A549 (cell line): ENCODE measurements around the gene LRRC4C. TPM values are rescaled to one million over a fixed set of nuclear protein-coding genes. Genes with fewer than 3 reads are reported as not detected.

ENCODE experiments used
- ATAC-seq, 2 experiments: fragments of 200-7000 bp in 1 of 2; fragments of >200 bp in 1 of 2; cut with Nextera tagmentation in 1 of 2; cut with Tn5 transposase in 1 of 2; 3 replicates each; pipeline versions ENCODE4 v1.8.0 to v1.9.1; 2018 to 2020; ENCODE audit warnings: mild to moderate bottlenecking in 1 of 2, moderate library complexity in 1 of 2
- CTCF ChIA-PET: fragments of 300-600 bp; sonication (Branson Sonifier 250); formaldehyde crosslinking; extraction: SDS; loops from one replicate; lab custom pipeline; 2021; ENCODE audit warnings: antibody characterized with exemption, inconsistent platforms; lab: Yijun Ruan, JAX
- POLR2A ChIA-PET: fragments of 350-600 bp; formaldehyde crosslinking; extraction: SDS; loops from one replicate; lab custom pipeline; 2021; ENCODE audit warnings: antibody characterized with exemption, inconsistent platforms; lab: Yijun Ruan, JAX
- DNase-seq, 2 experiments: peaks; one replicate each; pipeline versions ENCODE4 v3.0.0 to v3.0.0-alpha.2; 2011 to 2016; ENCODE audit warnings: low read depth in 1 of 2, low spot score in 1 of 2
- FAIRE-seq: peaks from 2 replicates; lab custom pipeline; 2011; peaks lifted over from hg19 to GRCh38; lab: Jason Lieb, UNC
- H3K27ac ChIP-seq, 2 experiments: fragments of >200 bp; sonication (Bioruptor Twin); formaldehyde crosslinking; 3 replicates each; pipeline ENCODE4 v1.5.1; 2016 to 2017
- H3K4me1 ChIP-seq: fragments of >200 bp; sonication (Bioruptor Twin); formaldehyde crosslinking; 3 replicates; pipeline ENCODE4 v1.6.1; 2016
- H3K4me2 ChIP-seq: fragments of >200 bp; sonication (Bioruptor Twin); formaldehyde crosslinking; 3 replicates; pipeline ENCODE4 v1.6.1; 2016
- H3K4me3 ChIP-seq: fragments of >200 bp; sonication (Bioruptor Twin); formaldehyde crosslinking; 3 replicates; pipeline ENCODE4 v1.5.1; 2016
- H3K9me3 ChIP-seq: fragments of >200 bp; sonication (Bioruptor Twin); formaldehyde crosslinking; 3 replicates; pipeline ENCODE4 v1.6.1; 2016
- CBX8 ChIP-seq: fragments of 200-600 bp; sonication (generic); IDR thresholded peaks from 2 replicates; pipeline ENCODE4 v1.6.1; 2016
- CTCF ChIP-seq: fragments of >200 bp; sonication (Bioruptor Twin); formaldehyde crosslinking; IDR thresholded peaks from 3 replicates; pipeline ENCODE4 v1.5.1; 2016
- EHF ChIP-seq: fragments of 250-450 bp; sonication (Bioruptor Pico); IDR thresholded peaks from 2 replicates; pipeline ENCODE4 v1.5.0; 2020; ENCODE audit warnings: mild to moderate bottlenecking
- EHMT2 ChIP-seq: fragments of 200-600 bp; sonication (generic); IDR thresholded peaks from 2 replicates; pipeline ENCODE4 v1.6.1; 2016; ENCODE audit warnings: antibody characterized with exemption, low read depth, mild to moderate bottlenecking, moderate library complexity
- EP300 ChIP-seq, 2 experiments: fragments of >200 bp; sonication (Bioruptor Twin); formaldehyde crosslinking; IDR thresholded peaks; 2 replicates in 1 of 2; 3 replicates in 1 of 2; pipeline ENCODE4 v1.6.1; 2016 to 2017
- FOSL2 ChIP-seq, 2 experiments: fragments of 450-650 bp in 1 of 2; fragments of >200 bp in 1 of 2; sonication (Bioruptor Twin) in 1 of 2; formaldehyde crosslinking; IDR thresholded peaks; 2 replicates each; pipeline versions ENCODE4 v1.5.0 to v1.6.1; 2016 to 2020; ENCODE audit warnings: mild to moderate bottlenecking in 1 of 2, moderate library complexity in 1 of 2
- HES2 ChIP-seq: fragments of >200 bp; sonication (Bioruptor Twin); formaldehyde crosslinking; IDR thresholded peaks from 2 replicates; pipeline ENCODE4 v1.6.1; 2016
- HOXB13 ChIP-seq: fragments of 250-450 bp; sonication (Bioruptor Pico); IDR thresholded peaks from 2 replicates; pipeline ENCODE4 v1.5.0; 2020; ENCODE audit warnings: low read depth, mild to moderate bottlenecking, moderate library complexity
- JUN ChIP-seq, 2 experiments: fragments of >200 bp; sonication (Bioruptor Twin); formaldehyde crosslinking; IDR thresholded peaks; 2 replicates in 1 of 2; 3 replicates in 1 of 2; pipeline ENCODE4 v1.6.1; 2016 to 2017
- MAFK ChIP-seq: fragments of 450-650 bp; IDR thresholded peaks from 2 replicates; pipeline ENCODE4 v1.6.1; 2014; ENCODE audit not compliant: partially characterized antibody
- MYC ChIP-seq: IDR thresholded peaks from 2 replicates; pipeline ENCODE4 v1.6.1; 2012; ENCODE audit warnings: mild to moderate bottlenecking, inconsistent platforms, low read length, improper control_type of control experiment, borderline replicate concordance
- NR3C1 ChIP-seq: fragments of >200 bp; sonication (Bioruptor Twin); formaldehyde crosslinking; IDR thresholded peaks from 3 replicates; pipeline ENCODE4 v1.6.1; 2017
- RARB ChIP-seq: fragments of 250-450 bp; sonication (Bioruptor Pico); IDR thresholded peaks from 2 replicates; pipeline ENCODE4 v1.8.0; 2021; ENCODE audit warnings: mild to moderate bottlenecking, moderate library complexity
- RFX5 ChIP-seq: fragments of 450-650 bp; IDR thresholded peaks from 2 replicates; pipeline ENCODE4 v1.7.1; 2014; ENCODE audit warnings: antibody characterized with exemption, mild to moderate bottlenecking, moderate library complexity
- RNF2 ChIP-seq: fragments of 200-600 bp; sonication (generic); IDR thresholded peaks from 2 replicates; pipeline ENCODE4 v1.6.1; 2016; ENCODE audit warnings: low read depth, mild to moderate bottlenecking, antibody characterized with exemption, moderate library complexity, borderline replicate concordance
- SMC3 ChIP-seq: fragments of >200 bp; sonication (Bioruptor Twin); formaldehyde crosslinking; IDR thresholded peaks from 3 replicates; pipeline ENCODE4 v1.6.1; 2018; ENCODE audit warnings: inconsistent platforms
- TFCP2L1 ChIP-seq: fragments of 250-450 bp; sonication (Bioruptor Pico); IDR thresholded peaks from 2 replicates; pipeline ENCODE4 v1.5.0; 2021; ENCODE audit warnings: mild to moderate bottlenecking
- ZC3H11A ChIP-seq: fragments of 450-650 bp; IDR thresholded peaks from 2 replicates; pipeline ENCODE4 v1.6.1; 2014; ENCODE audit warnings: antibody characterized with exemption, mild to moderate bottlenecking
- ZNF302 ChIP-seq: fragments of 250-450 bp; sonication (Bioruptor Pico); IDR thresholded peaks from 2 replicates; pipeline ENCODE4 v1.9.0; 2021; ENCODE audit warnings: inconsistent platforms, mild to moderate bottlenecking, moderate library complexity
- WGBS: methylation state at CpG from one replicate; pipeline ENCODE4 v1.1.6; 2017; ENCODE audit errors: missing lambda C conversion rate; 5-methylcytosine and 5-hydroxymethylcytosine counted together
- polyA plus RNA-seq, 4 experiments: library from polyadenylated mRNA; depleted of rRNA in 3 of 4; stranded (reverse); fragments of >200 nt; fragmentation: RNase III in 1 of 4; extraction: RNeasy Plus Mini Kit Qiagen cat#74134 plus additional on column Dnase treatment in 1 of 4; gene quantifications; 2 replicates in 3 of 4; 3 replicates in 1 of 4; pipeline ENCODE4 v1.2.3, GENCODE V29; 2011 to 2017
- TF ChIP-seq, protein P1 (sequence below): IDR thresholded peaks from 2 replicates; pipeline ENCODE4 v1.6.1; 2012
- TF ChIP-seq, protein P2 (sequence below): IDR thresholded peaks from 2 replicates; pipeline ENCODE4 v1.6.1; 2012

The LRRC4C gene
- polyA plus RNA-seq, 2 of the 4 experiments (the other 2 are of a cell fraction) = not detected

DNA sequence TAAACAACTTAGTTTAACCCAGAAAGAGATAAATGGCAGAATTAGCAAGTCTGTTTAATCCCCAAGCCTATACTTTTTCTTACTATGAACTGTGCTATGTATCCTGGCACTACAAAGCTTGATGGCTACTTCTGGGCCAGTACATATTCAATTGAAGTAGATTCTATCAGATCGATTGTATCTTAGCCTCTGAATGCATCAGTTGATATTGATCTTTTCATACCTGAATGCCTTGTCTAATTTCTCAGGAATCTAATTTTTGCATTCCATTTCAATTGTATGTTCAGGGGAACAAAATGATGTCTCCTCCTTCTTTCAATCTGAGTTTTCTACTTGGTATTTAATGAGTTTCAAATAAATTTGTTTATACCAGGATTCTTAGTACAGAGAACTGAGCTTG, 1137.9 kb downstream of the LRRC4C start:
- H3K4me2 ChIP-seq = no peak overlapping the region
- 3% methylated on average over 1 of the region's 1 CpG for WGBS
- no peak overlapping the region for H3K4me3 ChIP-seq
- H3K9me3 ChIP-seq = no peaks in the 10 kb centered on the region
- TF ChIP-seq NR3C1 = no peak
- POLR2A ChIA-PET = no interaction called here
- CTCF ChIA-PET = no interaction called here
- DNase-seq (no peak), ATAC-seq (no peak), FAIRE-seq (no peak)
- no peaks in the 10 kb centered on the region for H3K4me1 ChIP-seq
- no peak overlapping the region for H3K27ac ChIP-seq

DNA sequence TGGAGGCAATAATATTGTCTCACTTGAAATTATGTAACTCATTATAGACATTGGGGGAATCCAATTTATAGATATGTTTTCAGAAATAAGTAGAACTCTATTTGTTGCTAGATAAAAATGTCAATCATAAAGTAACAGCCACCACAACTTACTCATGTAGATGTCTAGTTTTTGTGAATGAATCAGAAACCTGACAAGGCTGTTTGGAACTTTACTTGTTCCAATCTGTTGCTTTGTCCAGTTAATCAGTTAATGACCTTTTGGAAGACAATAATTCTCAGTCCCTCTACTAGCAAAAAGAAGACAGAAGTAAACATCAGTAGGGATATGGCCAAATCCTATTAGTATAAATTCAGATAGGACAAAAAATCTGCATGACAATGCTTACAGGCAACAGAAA, 1143.3 kb downstream of the LRRC4C start:
- CTCF ChIA-PET = interaction anchor here (1.4 kb wide), 1 partner anchor 9 kb away, joined by 3 read pairs; no protein-coding TSS in a partner anchor
- TF ChIP-seq RFX5 (no peak), ZC3H11A (no peak), JUN (IDR thresholded peaks at IDR 0.05) (no peak), EHMT2 (no peak), CTCF (no peak), RARB (CRISPR knock-in tag) (no peak), SMC3 (no peak), FOSL2 (IDR thresholded peaks at IDR 0.05) (no peak), FOSL2 (CRISPR knock-in tag; IDR thresholded peaks at IDR 0.05) (no peak), RNF2 (no peak), ZNF302 (no peak), HOXB13 (CRISPR knock-in tag) (no peak), HES2 (no peak), MYC (no peak), EHF (no peak), TFCP2L1 (no peak), EP300 (IDR thresholded peaks at IDR 0.05) (no peak), NR3C1 (no peak), CBX8 (no peak)
- TF ChIP-seq, protein P1, sequence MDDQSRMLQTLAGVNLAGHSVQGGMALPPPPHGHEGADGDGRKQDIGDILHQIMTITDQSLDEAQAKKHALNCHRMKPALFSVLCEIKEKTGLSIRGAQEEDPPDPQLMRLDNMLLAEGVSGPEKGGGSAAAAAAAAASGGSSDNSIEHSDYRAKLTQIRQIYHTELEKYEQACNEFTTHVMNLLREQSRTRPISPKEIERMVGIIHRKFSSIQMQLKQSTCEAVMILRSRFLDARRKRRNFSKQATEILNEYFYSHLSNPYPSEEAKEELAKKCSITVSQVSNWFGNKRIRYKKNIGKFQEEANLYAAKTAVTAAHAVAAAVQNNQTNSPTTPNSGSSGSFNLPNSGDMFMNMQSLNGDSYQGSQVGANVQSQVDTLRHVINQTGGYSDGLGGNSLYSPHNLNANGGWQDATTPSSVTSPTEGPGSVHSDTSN = no peak
- TF ChIP-seq, protein P2, sequence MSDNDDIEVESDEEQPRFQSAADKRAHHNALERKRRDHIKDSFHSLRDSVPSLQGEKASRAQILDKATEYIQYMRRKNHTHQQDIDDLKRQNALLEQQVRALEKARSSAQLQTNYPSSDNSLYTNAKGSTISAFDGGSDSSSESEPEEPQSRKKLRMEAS = no peak
- H3K4me1 ChIP-seq = no peaks in the 10 kb centered on the region
- H3K4me3 ChIP-seq = no peak overlapping the region
- ATAC-seq (no peak), DNase-seq (no peak), FAIRE-seq (no peak)
- no peak overlapping the region for H3K27ac ChIP-seq
- no peaks in the 10 kb centered on the region for H3K9me3 ChIP-seq
- POLR2A ChIA-PET = no interaction called here
- no peak overlapping the region for H3K4me2 ChIP-seq

DNA sequence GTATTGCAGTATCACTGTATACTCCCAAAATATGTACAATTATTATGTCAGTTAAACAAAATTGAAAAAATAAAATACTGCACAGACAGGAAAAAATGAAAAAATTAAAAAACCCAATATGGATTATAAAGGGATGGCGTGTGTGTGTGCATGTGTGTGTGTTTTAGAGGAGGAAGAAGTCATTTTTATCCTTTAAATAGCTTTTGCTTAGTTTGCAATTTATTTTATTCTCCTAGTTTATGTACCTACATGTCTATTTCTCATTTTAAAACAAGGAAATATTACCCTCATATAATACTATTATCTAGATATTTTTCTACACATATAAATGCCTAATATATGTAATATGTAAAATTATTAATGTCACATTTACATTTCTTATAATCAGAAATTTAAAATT, 1144.3 kb downstream of the LRRC4C start:
- ATAC-seq = no peak
- no peak overlapping the region for H3K4me2 ChIP-seq
- TF ChIP-seq MAFK (peak; percentile 45), NR3C1 (no peak)
- TF ChIP-seq, all 56 proteins: peak for 1
- FAIRE-seq = no peak
- Histone ChIP-seq H3K4me3 (no peak overlapping the region), H3K9me3 (no peaks in the 10 kb centered on the region), H3K4me1 (no peaks in the 10 kb centered on the region), H3K27ac (no peak overlapping the region)
- WGBS = 29% methylated on average over 1 of the region's 1 CpG
- CTCF ChIA-PET = no interaction called here
- POLR2A ChIA-PET = no interaction called here
- DNase-seq = no peak
